Neural cell (in vitro differentiated cells): Measurements from ENCODE around the gene FBXL17. TPM values are rescaled to one million over a fixed set of nuclear protein-coding genes. Genes with fewer than 3 reads are reported as not detected.

ENCODE experiments used
- H2AFZ ChIP-seq: fragments of 200-600, 300-800 bp; sonication (generic), shearing (Covaris generic); 2 replicates; pipeline ENCODE4 v1.6.0; 2014; ENCODE audit warnings: low read depth, mild to moderate bottlenecking, antibody characterized with exemption, low read length, moderate library complexity
- H3F3A ChIP-seq: fragments of 200-600 bp; shearing (Covaris generic); 2 replicates; pipeline ENCODE4 v1.6.1; 2016; ENCODE audit warnings: mild to moderate bottlenecking, moderate library complexity, mixed read lengths, antibody characterized with exemption, low read length; ENCODE audit not compliant: insufficient read depth, poor library complexity, severe bottlenecking
- H3K27ac ChIP-seq: fragments of 200-600, 300-800 bp; sonication (generic), shearing (Covaris generic); 2 replicates; pipeline ENCODE4 v1.5.1; 2014; ENCODE audit warnings: mild to moderate bottlenecking, low read length, moderate library complexity
- H3K27me3 ChIP-seq: fragments of 300-800, 200-600 bp; sonication (generic), shearing (Covaris generic); 2 replicates; pipeline ENCODE4 v1.6.0; 2014; ENCODE audit warnings: mild to moderate bottlenecking, low read depth, low read length, moderate library complexity; ENCODE audit not compliant: insufficient read depth
- H3K36me3 ChIP-seq: fragments of 300-800, 200-600 bp; sonication (generic), shearing (Covaris generic); 2 replicates; pipeline ENCODE4 v1.5.1; 2014; ENCODE audit warnings: mild to moderate bottlenecking, antibody characterized with exemption, low read length, moderate library complexity; ENCODE audit not compliant: insufficient read depth
- H3K4me2 ChIP-seq: fragments of 300-800, 200-600 bp; sonication (generic), shearing (Covaris generic); 2 replicates; pipeline ENCODE4 v1.6.0; 2014; ENCODE audit warnings: mild to moderate bottlenecking, low read length
- H3K4me3 ChIP-seq: fragments of 300-800, 200-600 bp; sonication (generic), shearing (Covaris generic); 2 replicates; pipeline ENCODE4 v1.5.1; 2014; ENCODE audit warnings: mild to moderate bottlenecking, low read length, moderate library complexity
- H3K79me2 ChIP-seq: fragments of 200-600 bp; shearing (Covaris generic); replicated peaks from 2 replicates; pipeline ENCODE4 v1.6.0; 2014; ENCODE audit warnings: mild to moderate bottlenecking, low read length, moderate library complexity; ENCODE audit not compliant: insufficient read depth
- H3K9ac ChIP-seq: fragments of 300-800, 200-600 bp; sonication (generic), shearing (Covaris generic); 2 replicates; pipeline ENCODE4 v1.6.1; 2016; ENCODE audit warnings: mild to moderate bottlenecking, low read length, mixed read lengths
- H3K9me2 ChIP-seq: fragments of 200-600 bp; shearing (Covaris generic); 2 replicates; pipeline ENCODE4 v1.6.1; 2016; ENCODE audit warnings: mild to moderate bottlenecking, low read length, mixed read lengths; ENCODE audit not compliant: insufficient read depth
- H3K9me3 ChIP-seq: fragments of 200-600, 300-800 bp; sonication (generic), shearing (Covaris generic); 2 replicates; pipeline ENCODE4 v1.6.1; 2016; ENCODE audit warnings: mild to moderate bottlenecking, mixed run types, low read length, moderate library complexity, mixed read lengths
- H4K20me1 ChIP-seq: fragments of 200-600 bp; shearing (Covaris generic); 2 replicates; pipeline ENCODE4 v1.6.1; 2016; ENCODE audit warnings: mild to moderate bottlenecking, mixed run types; ENCODE audit not compliant: insufficient read depth
- CTCF ChIP-seq: fragments of 450-650 bp; IDR thresholded peaks from 2 replicates; pipeline ENCODE4 v1.5.1; 2014; ENCODE audit warnings: antibody characterized with exemption, mild to moderate bottlenecking, moderate library complexity; ENCODE audit not compliant: poor library complexity, severe bottlenecking
- EP300 ChIP-seq: fragments of 450-650 bp; conservative IDR thresholded peaks from 2 replicates; pipeline ENCODE4 v1.6.1; 2014; ENCODE audit warnings: antibody characterized with exemption, mild to moderate bottlenecking, moderate library complexity; ENCODE audit not compliant: poor library complexity, severe bottlenecking
- EZH2 ChIP-seq: fragments of 200-600, 300-800 bp; shearing (Covaris generic), sonication (generic); IDR thresholded peaks from 2 replicates; pipeline ENCODE4 v1.6.1; 2014; ENCODE audit warnings: antibody characterized with exemption, low read length, borderline replicate concordance, mild to moderate bottlenecking; ENCODE audit not compliant: insufficient read depth, poor library complexity, severe bottlenecking
- MXI1 ChIP-seq: fragments of 450-650 bp; conservative IDR thresholded peaks from 2 replicates; pipeline ENCODE4 v1.6.1; 2014; ENCODE audit warnings: antibody characterized with exemption, mild to moderate bottlenecking; ENCODE audit not compliant: poor library complexity, severe bottlenecking
- POLR2AphosphoS5 ChIP-seq: IDR thresholded peaks from 2 replicates; pipeline ENCODE4 v1.6.1; 2012
- RAD21 ChIP-seq: fragments of 450-650 bp; conservative IDR thresholded peaks from 2 replicates; pipeline ENCODE4 v1.6.1; 2014; ENCODE audit warnings: antibody characterized with exemption, mild to moderate bottlenecking, moderate library complexity
- REST ChIP-seq: IDR thresholded peaks from 2 replicates; pipeline ENCODE4 v1.6.1; 2012; ENCODE audit warnings: borderline replicate concordance
- SMC3 ChIP-seq: fragments of 450-650 bp; conservative IDR thresholded peaks from 2 replicates; pipeline ENCODE4 v1.6.1; 2014; ENCODE audit warnings: antibody characterized with exemption, mild to moderate bottlenecking, moderate library complexity; ENCODE audit not compliant: poor library complexity
- TAF1 ChIP-seq: IDR thresholded peaks from 2 replicates; pipeline ENCODE4 v1.6.1; 2012; ENCODE audit warnings: low read depth
- polyA plus RNA-seq: library from polyadenylated mRNA; depleted of rRNA; stranded (reverse); fragments of >200 nt; gene quantifications from 2 replicates; pipeline ENCODE4 v1.2.3, GENCODE V29; 2014

The FBXL17 gene
- polyA plus RNA-seq, 1 donor from 2014 or later: 19.6 TPM

DNA sequence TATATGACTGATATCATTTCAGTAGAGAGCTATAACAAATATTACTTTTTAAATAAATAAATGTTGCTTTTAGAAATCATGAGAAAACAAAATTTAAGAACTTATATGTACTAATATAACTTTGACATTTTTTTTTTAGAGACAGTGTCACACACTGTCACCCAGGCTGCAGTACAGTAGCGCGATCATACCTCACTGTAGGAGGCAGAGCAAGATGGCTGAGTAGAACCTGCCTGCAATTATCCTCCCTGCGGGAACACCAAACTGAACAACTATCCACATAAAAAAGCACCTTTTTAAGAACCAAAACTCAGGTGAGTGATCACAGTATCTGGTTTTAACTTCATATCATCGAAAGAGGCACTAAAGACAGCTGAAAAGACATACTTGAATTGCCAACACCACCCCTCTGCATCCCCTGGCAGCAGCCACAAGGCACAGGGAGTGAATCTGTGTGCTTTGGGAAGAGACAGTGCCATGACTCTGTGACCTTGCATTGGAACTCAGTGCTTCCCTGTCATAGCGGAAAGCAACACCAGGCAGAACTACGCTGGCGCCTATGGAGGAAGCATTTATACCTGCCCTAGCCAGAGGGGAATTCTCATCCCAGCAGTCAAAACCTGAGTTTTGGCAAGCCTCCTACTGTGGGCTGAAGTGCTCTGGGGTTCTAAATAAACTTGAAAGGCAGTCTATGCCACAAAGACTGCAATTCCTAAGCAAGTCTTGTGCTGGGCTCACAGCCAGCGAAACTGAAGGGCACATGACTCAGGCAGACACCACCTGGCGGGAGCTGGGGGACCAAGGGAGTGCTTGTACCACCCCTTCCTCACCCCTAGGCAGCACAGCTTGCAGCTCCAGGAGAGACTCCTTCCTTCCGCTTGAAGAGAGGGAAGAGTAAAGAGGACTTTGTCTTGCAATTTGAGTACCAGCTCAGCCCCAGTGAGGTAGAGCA, 142.7 kb downstream of the FBXL17 start:
- no peaks in the 10 kb centered on the region for H3K79me2 ChIP-seq
- H3K9me2 ChIP-seq: no peaks in the 10 kb centered on the region
- H4K20me1 ChIP-seq: no peaks in the 10 kb centered on the region
- no peaks in the 10 kb centered on the region for H3K9me3 ChIP-seq
- H2AFZ ChIP-seq: no peak overlapping the region
- no peak overlapping the region for H3K9ac ChIP-seq
- H3K27ac ChIP-seq: no peak overlapping the region
- H3K27me3 ChIP-seq: no peaks in the 10 kb centered on the region
- no peaks in the 10 kb centered on the region for H3F3A ChIP-seq
- no peak overlapping the region for H3K4me3 ChIP-seq
- no peak overlapping the region for H3K4me2 ChIP-seq
- no peaks in the 10 kb centered on the region for H3K36me3 ChIP-seq
- TF ChIP-seq RAD21 (no peak), SMC3 (no peak), TAF1 (no peak), EZH2 (no peak), CTCF (no peak), REST (no peak), EP300 (no peak), MXI1 (no peak), POLR2AphosphoS5 (no peak)

GRCh38 chr5:108238461-108238860, 143.4 kb downstream of the FBXL17 start:
- TF ChIP-seq MXI1 (no peak), EP300 (no peak), SMC3 (no peak), TAF1 (no peak), EZH2 (no peak), POLR2AphosphoS5 (no peak)
- Histone ChIP-seq H3K9ac (no peak overlapping the region), H3K9me2 (no peaks in the 10 kb centered on the region), H3F3A (no peaks in the 10 kb centered on the region), H3K4me3 (no peak overlapping the region), H4K20me1 (no peaks in the 10 kb centered on the region), H3K27me3 (no peaks in the 10 kb centered on the region), H3K27ac (no peak overlapping the region), H2AFZ (no peak overlapping the region), H3K36me3 (no peaks in the 10 kb centered on the region), H3K4me2 (no peak overlapping the region), H3K79me2 (no peaks in the 10 kb centered on the region), H3K9me3 (no peaks in the 10 kb centered on the region)
